Measurements from ENCODE around the gene PHF21A.

DNA sequence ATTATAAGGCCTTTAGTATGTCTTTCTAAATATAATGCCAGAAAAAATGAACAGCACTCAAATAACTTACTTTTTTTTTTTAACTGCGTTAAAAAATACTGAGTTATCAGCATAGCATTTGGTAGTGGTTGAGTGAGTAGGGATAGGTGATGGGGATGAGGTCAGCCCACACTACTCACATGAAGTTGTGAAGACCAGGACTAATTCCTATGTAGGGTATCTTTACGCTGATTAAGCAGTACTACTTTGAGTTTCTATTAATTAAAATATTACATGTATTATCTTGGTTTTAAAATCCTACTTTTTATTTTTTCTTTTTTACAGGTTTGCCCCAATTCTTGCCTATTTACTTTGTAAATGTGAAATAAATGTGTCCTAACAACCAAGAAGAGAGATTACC is 13.5 kb downstream of the PHF21A start:
- no peak for TF ChIP-seq EZH2 (IDR thresholded peaks at IDR 0.05; ENCODE audit: borderline replicate concordance, low read length)
- TF ChIP-seq, protein P1, sequence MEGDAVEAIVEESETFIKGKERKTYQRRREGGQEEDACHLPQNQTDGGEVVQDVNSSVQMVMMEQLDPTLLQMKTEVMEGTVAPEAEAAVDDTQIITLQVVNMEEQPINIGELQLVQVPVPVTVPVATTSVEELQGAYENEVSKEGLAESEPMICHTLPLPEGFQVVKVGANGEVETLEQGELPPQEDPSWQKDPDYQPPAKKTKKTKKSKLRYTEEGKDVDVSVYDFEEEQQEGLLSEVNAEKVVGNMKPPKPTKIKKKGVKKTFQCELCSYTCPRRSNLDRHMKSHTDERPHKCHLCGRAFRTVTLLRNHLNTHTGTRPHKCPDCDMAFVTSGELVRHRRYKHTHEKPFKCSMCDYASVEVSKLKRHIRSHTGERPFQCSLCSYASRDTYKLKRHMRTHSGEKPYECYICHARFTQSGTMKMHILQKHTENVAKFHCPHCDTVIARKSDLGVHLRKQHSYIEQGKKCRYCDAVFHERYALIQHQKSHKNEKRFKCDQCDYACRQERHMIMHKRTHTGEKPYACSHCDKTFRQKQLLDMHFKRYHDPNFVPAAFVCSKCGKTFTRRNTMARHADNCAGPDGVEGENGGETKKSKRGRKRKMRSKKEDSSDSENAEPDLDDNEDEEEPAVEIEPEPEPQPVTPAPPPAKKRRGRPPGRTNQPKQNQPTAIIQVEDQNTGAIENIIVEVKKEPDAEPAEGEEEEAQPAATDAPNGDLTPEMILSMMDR (IDR thresholded peaks at IDR 0.05; ENCODE audit: low read length): no peak

Data from OCI-LY1 (cell line).